VCaP (cell line): Measurements from ENCODE around the gene PRKG1.

ENCODE experiments used
- H3K27ac ChIP-seq: fragments of 450-650 bp; 2 replicates; pipeline ENCODE4 v1.5.1; 2017
- CTCF ChIP-seq: fragments of 450-650 bp; conservative IDR thresholded peaks from 2 replicates; pipeline ENCODE4 v1.5.1; 2017; ENCODE audit warnings: mild to moderate bottlenecking, moderate library complexity

PRKG1 gene

DNA sequence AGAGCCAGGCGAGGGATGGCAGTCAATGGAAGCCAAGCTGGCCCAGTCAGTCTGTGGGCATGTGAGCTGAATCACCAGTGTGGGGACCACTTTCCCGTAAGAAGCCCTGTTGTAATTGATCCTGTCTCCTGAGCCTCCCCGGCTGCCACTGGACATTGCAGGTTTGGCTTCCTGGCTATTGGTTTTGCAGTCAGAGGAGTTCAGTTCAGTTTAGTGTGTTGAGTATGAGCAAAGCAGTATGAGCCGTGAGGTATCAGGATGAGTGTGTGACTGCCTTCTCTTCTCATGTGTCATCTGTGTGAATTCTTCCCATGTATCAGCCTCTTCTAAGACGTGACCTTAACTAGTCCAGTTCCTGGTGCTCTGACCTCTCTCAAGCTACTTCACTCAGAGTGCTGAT, 227.4 kb downstream of the PRKG1 start:
- TF ChIP-seq CTCF, result no peak

DNA sequence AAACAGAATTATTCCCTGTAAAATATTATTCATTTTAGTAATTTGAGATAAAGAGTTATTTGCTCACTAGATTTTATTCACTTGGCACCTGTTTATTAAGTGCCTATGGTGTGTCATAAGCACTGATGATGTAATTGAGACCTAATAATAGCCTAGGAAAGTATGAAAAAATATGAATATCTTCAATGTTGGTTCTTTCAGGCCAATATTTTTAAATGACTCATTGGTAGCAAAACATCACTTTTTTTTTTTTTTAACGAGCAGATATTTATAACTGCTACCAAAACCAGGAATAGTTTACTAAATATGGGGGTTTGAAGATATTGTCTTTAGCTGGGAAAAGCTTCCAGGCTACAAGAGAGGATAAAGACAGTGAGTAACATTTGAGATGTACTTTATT, 228.0 kb downstream of the PRKG1 start:
- no peak overlapping the region for H3K27ac ChIP-seq
- TF ChIP-seq CTCF, result no peak

More for the DNA sequence above, 227.4 kb downstream of the PRKG1 start:
- no peak overlapping the region for H3K27ac ChIP-seq

GRCh38 chr10:51308116-51308515, 233.8 kb downstream of the PRKG1 start:
- TF ChIP-seq CTCF, result no peak

DNA sequence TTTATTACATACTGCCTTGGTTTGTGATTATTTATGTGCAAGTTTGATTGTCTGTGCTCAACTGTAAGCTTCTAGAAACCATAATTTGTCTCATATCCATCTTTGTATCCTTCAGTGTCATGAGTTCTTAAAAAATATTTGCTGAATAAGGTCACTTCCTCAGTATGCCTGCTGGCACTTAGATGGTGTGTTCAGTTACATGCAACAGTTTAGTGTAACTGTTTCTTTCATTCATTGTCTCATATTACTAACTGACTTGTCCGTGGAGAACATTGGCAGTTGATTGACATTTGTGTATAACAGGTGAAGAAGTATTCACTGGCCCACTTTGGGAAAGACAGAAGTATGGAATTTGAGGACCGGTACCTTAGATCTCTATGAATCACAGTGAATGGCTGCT, 236.9 kb downstream of the PRKG1 start:
- H3K27ac ChIP-seq, result no peak overlapping the region
- TF ChIP-seq CTCF, result no peak

More at GRCh38 chr10:51308116-51308515, 233.8 kb downstream of the PRKG1 start:
- no peak overlapping the region for H3K27ac ChIP-seq

GRCh38 chr10:51312817-51313216, 238.5 kb downstream of the PRKG1 start:
- no peak overlapping the region for H3K27ac ChIP-seq
- TF ChIP-seq CTCF, result no peak

- no peak overlapping the region for H3K27ac ChIP-seq
- no peak for TF ChIP-seq CTCF
Observed at GRCh38 chr10:51313251-51313650, 239.0 kb downstream of the PRKG1 start.

GRCh38 chr10:51313773-51314478, 239.6 kb downstream of the PRKG1 start:
- no peak overlapping the region for H3K27ac ChIP-seq
- no peak for TF ChIP-seq CTCF
